Measurements from ENCODE around the gene KRTAP5-4. TPM values are rescaled to one million over a fixed set of nuclear protein-coding genes. Genes with fewer than 3 reads are reported as not detected.
"Not testable (repeated sequence)": the region's sequence is repeated elsewhere in the genome, so short reads cannot be mapped to it uniquely, and the experiment has no call there.

Gene KRTAP5-4
- total and polyA plus RNA-seq, 2 donors (not counting 1 experiment from before 2014, with no cell fraction given), result not detected

- peaks cover 3% of the 10 kb centered on the region for H3K27me3 ChIP-seq (ENCODE audit: control insufficient read depth, insufficient read depth, low read length)
- no peaks in the 10 kb centered on the region for H3K9me3 ChIP-seq (ENCODE audit: control insufficient read depth, insufficient read depth, low read depth, low read length)
- TF ChIP-seq EZH2 (IDR thresholded peaks at IDR 0.05; ENCODE audit: low read length, missing control alignments) (no peak), CTCF (conservative IDR thresholded peaks at IDR 0.05 in 1 of 2, IDR thresholded peaks at IDR 0.05 in 1 of 2; ENCODE audit: low read depth in 1 of 2, low read length in 2 of 2) (no peak)
- no peak for DNase-seq (ENCODE audit: low read depth in 2 of 2)
- no peak within 1 kb of the TSS for H2AFZ ChIP-seq (ENCODE audit: low read length)
- no peaks in the 10 kb centered on the region for H4K20me1 ChIP-seq (ENCODE audit: control insufficient read depth, extremely low read depth, insufficient read depth, low read length)
- H3K79me2 ChIP-seq (ENCODE audit: control insufficient read depth, insufficient read depth, low read length), result no peaks in the 10 kb centered on the region
- H3K36me3 ChIP-seq (ENCODE audit: control insufficient read depth, insufficient read depth, low read length), result no peaks in the 10 kb centered on the region
- H3K4me3 ChIP-seq (replicated peaks in 1 of 4; ENCODE audit: control extremely low read depth in 1 of 4, insufficient read depth in 1 of 4, low read depth in 3 of 4, low read length in 4 of 4), result no peak within 1 kb of the TSS
- H3K27ac ChIP-seq (ENCODE audit: insufficient read depth, low read length), result no peak within 1 kb of the TSS
- H3K9ac ChIP-seq (ENCODE audit: insufficient read depth, low read length), result no peak within 1 kb of the TSS
- H3K4me2 ChIP-seq (ENCODE audit: extremely low read depth, insufficient read depth, low read length), result no peak within 1 kb of the TSS
- H3K4me1 ChIP-seq (ENCODE audit: control insufficient read depth, extremely low read depth, insufficient read depth, low read length), result no peaks in the 10 kb centered on the region
Measured at GRCh38 chr11:1597994-1598380, 24.0 kb downstream of the KRTAP5-4 start, which contains the start of gene KRTAP5-2. TSS of gene KRTAP5-2 (minus strand) at chr11:1598294. CDS start at chr11:1598250, 44 bp downstream.

- H3K36me3 ChIP-seq (ENCODE audit: control insufficient read depth, insufficient read depth, low read length), result no peaks in the 10 kb centered on the region
- no peak overlapping the region for H3K4me3 ChIP-seq (replicated peaks in 1 of 4; ENCODE audit: control extremely low read depth in 1 of 4, insufficient read depth in 1 of 4, low read depth in 3 of 4, low read length in 4 of 4)
- no peaks in the 10 kb centered on the region for H3K9me3 ChIP-seq (ENCODE audit: control insufficient read depth, insufficient read depth, low read depth, low read length)
- no peaks in the 10 kb centered on the region for H4K20me1 ChIP-seq (ENCODE audit: control insufficient read depth, extremely low read depth, insufficient read depth, low read length)
- peaks cover 3% of the 10 kb centered on the region for H3K27me3 ChIP-seq (ENCODE audit: control insufficient read depth, insufficient read depth, low read length)
- TF ChIP-seq CTCF (conservative IDR thresholded peaks at IDR 0.05 in 1 of 2, IDR thresholded peaks at IDR 0.05 in 1 of 2; ENCODE audit: low read depth in 1 of 2, low read length in 2 of 2) (no peak), EZH2 (IDR thresholded peaks at IDR 0.05; ENCODE audit: low read length, missing control alignments) (no peak)
- no peaks in the 10 kb centered on the region for H3K4me1 ChIP-seq (ENCODE audit: control insufficient read depth, extremely low read depth, insufficient read depth, low read length)
- DNase-seq (ENCODE audit: low read depth in 2 of 2), result no peak
- no peak overlapping the region for H2AFZ ChIP-seq (ENCODE audit: low read length)
- H3K27ac ChIP-seq (ENCODE audit: insufficient read depth, low read length), result no peak overlapping the region
- no peak overlapping the region for H3K9ac ChIP-seq (ENCODE audit: insufficient read depth, low read length)
- no peak overlapping the region for H3K4me2 ChIP-seq (ENCODE audit: extremely low read depth, insufficient read depth, low read length)
- H3K79me2 ChIP-seq (ENCODE audit: control insufficient read depth, insufficient read depth, low read length), result no peaks in the 10 kb centered on the region
Measured at GRCh38 chr11:1597331-1597993, 24.5 kb downstream of the KRTAP5-4 start.

- not testable (repeated sequence) for H3K4me2 ChIP-seq (ENCODE audit: extremely low read depth, insufficient read depth, low read length); DNase-seq (ENCODE audit: low read depth in 2 of 2); H3K27ac ChIP-seq (ENCODE audit: insufficient read depth, low read length); H3K4me1 ChIP-seq (ENCODE audit: control insufficient read depth, extremely low read depth, insufficient read depth, low read length); H3K4me3 ChIP-seq (replicated peaks in 1 of 4; ENCODE audit: control extremely low read depth in 1 of 4, insufficient read depth in 1 of 4, low read depth in 3 of 4, low read length in 4 of 4); H3K9me3 ChIP-seq (ENCODE audit: control insufficient read depth, insufficient read depth, low read depth, low read length); H3K9ac ChIP-seq (ENCODE audit: insufficient read depth, low read length); H3K79me2 ChIP-seq (ENCODE audit: control insufficient read depth, insufficient read depth, low read length); H2AFZ ChIP-seq (ENCODE audit: low read length); H4K20me1 ChIP-seq (ENCODE audit: control insufficient read depth, extremely low read depth, insufficient read depth, low read length); H3K27me3 ChIP-seq (ENCODE audit: control insufficient read depth, insufficient read depth, low read length); H3K36me3 ChIP-seq (ENCODE audit: control insufficient read depth, insufficient read depth, low read length)
Measured at GRCh38 chr11:1596576-1597121, 25.3 kb downstream of the KRTAP5-4 start.
